ENCODE measurements around the gene TEX14.

DNA sequence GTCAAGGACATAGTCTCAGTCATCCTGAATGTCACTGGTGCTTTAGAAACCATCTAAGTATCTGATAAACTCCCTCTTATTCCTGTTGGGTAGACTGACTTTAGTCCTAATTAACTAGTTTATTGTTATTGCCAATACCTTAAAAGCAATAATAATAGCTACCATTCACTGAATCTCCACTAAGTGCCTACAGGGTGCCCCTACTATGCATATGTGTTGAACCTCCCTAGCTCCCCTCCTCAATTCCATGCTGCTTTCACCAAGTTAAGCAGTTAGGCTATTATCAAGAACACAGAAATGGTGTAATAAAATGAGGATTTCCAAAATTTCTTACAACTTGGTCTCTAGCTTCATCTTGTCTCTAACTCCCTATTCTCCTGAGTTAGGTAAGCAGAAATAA, 89.9 kb downstream of the TEX14 start:
- TF ChIP-seq, protein P1, sequence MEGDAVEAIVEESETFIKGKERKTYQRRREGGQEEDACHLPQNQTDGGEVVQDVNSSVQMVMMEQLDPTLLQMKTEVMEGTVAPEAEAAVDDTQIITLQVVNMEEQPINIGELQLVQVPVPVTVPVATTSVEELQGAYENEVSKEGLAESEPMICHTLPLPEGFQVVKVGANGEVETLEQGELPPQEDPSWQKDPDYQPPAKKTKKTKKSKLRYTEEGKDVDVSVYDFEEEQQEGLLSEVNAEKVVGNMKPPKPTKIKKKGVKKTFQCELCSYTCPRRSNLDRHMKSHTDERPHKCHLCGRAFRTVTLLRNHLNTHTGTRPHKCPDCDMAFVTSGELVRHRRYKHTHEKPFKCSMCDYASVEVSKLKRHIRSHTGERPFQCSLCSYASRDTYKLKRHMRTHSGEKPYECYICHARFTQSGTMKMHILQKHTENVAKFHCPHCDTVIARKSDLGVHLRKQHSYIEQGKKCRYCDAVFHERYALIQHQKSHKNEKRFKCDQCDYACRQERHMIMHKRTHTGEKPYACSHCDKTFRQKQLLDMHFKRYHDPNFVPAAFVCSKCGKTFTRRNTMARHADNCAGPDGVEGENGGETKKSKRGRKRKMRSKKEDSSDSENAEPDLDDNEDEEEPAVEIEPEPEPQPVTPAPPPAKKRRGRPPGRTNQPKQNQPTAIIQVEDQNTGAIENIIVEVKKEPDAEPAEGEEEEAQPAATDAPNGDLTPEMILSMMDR (IDR thresholded peaks at IDR 0.05): no peak
- no peak for TF ChIP-seq POLR2A (IDR thresholded peaks at IDR 0.05)
